GM12878 (cell line): Measurements from ENCODE around the gene DAPK2.

Experiments
- EP300 ChIP-seq, 2 experiments: fragments of 150-350 bp in 1 of 2; IDR thresholded peaks; 2 replicates each; pipeline ENCODE4 v1.6.1; 2011 to 2012; ENCODE audit warnings: low read depth in 2 of 2, low read length in 2 of 2, borderline replicate concordance in 1 of 2, improper control_type of control experiment in 1 of 2, inconsistent platforms in 1 of 2; ENCODE audit not compliant: control insufficient read depth in 1 of 2
- JUNB ChIP-seq: IDR thresholded peaks from 2 replicates; pipeline ENCODE4 v1.6.1; 2016; ENCODE audit warnings: antibody characterized with exemption, mild to moderate bottlenecking
- KAT2A ChIP-seq: conservative IDR thresholded peaks from 2 replicates; pipeline ENCODE4 v1.6.1; 2011; ENCODE audit warnings: low read depth, low read length; ENCODE audit not compliant: control insufficient read depth
- POLR2A ChIP-seq: IDR thresholded peaks from 2 replicates; pipeline ENCODE4 v1.6.1; 2011; ENCODE audit warnings: low read depth, mild to moderate bottlenecking, low read length
- SIN3A ChIP-seq: IDR thresholded peaks from 2 replicates; pipeline ENCODE4 v1.6.1; 2012; ENCODE audit warnings: low read depth, low read length, improper control_type of control experiment
- ZNF217 ChIP-seq: fragments of 450-650 bp; IDR thresholded peaks from 2 replicates; pipeline ENCODE4 v1.6.1; 2017; ENCODE audit warnings: antibody characterized with exemption, mild to moderate bottlenecking
- ZNF24 ChIP-seq: fragments of 450-650 bp; IDR thresholded peaks from 2 replicates; pipeline ENCODE4 v1.6.1; 2017; ENCODE audit warnings: antibody characterized with exemption, mild to moderate bottlenecking
- ZNF384 ChIP-seq: IDR thresholded peaks from 2 replicates; pipeline ENCODE4 v1.6.1; 2012; ENCODE audit warnings: low read depth, mild to moderate bottlenecking, low read length, improper control_type of control experiment, borderline replicate concordance
- TF ChIP-seq, protein P1 (sequence below): fragments of 450-650 bp; IDR thresholded peaks from 2 replicates; pipeline ENCODE4 v1.6.1; 2017; ENCODE audit warnings: low read depth, mild to moderate bottlenecking, moderate library complexity
- TF ChIP-seq, protein P2 (sequence below): IDR thresholded peaks from 2 replicates; pipeline ENCODE4 v1.6.1; 2012; ENCODE audit warnings: low read depth, low read length, improper control_type of control experiment
- TF ChIP-seq, protein P3 (sequence below): fragments of 450-650 bp; IDR thresholded peaks from 2 replicates; pipeline ENCODE4 v1.6.1; 2016; ENCODE audit warnings: mild to moderate bottlenecking
- TF ChIP-seq, protein P4 (sequence below), 3 experiments: IDR thresholded peaks in 2 of 3; conservative IDR thresholded peaks in 1 of 3; 2 replicates each; pipeline ENCODE4 v1.5.1; 2011; ENCODE audit warnings: low read depth in 3 of 3, low read length in 3 of 3, mild to moderate bottlenecking in 3 of 3, control low read depth in 2 of 3, moderate library complexity in 2 of 3, inconsistent platforms in 1 of 3, mixed read lengths in 1 of 3; ENCODE audit not compliant: control insufficient read depth in 2 of 3, insufficient read depth in 1 of 3; ENCODE audit errors: extremely low read depth in 1 of 3
- TF ChIP-seq, protein P5 (sequence below): IDR thresholded peaks from 2 replicates; pipeline ENCODE4 v1.6.1; 2012; ENCODE audit warnings: low read depth, low read length, improper control_type of control experiment
- TF ChIP-seq, protein P6 (sequence below): IDR thresholded peaks from 2 replicates; pipeline ENCODE4 v1.6.1; 2012; ENCODE audit warnings: mild to moderate bottlenecking, low read depth, low read length

DNA sequence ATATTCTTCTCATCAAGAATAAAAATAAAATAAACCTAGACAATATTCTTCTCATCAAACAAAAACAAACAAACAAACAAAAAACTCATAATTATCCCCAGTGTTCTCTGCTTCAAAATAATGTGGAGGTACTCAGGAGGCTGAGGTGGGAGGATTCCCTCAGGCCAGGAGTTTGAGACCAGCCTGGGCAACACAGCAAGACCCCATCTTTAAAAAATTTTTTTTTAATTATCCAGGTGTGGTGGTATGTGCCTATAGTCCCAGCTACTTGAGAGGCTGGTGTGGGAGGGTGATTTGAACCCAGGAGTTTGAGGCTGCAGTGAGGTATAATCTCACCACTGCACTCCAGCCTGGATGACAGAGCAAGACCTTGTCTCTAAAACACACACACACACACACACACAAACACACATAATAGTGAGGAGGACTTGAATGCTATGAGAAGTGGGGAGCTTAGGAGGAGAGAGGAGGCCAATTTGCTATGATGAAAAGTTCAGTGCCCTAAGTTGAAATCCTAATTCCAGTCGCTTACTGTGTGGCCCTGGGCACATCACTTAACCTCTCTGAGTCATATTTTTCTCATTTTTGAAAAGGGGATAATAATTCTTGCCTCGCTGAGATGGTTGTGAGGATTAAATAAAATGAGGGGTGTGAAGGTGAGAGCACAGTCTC, 176.8 kb downstream of the DAPK2 start:
- TF ChIP-seq, protein P1, sequence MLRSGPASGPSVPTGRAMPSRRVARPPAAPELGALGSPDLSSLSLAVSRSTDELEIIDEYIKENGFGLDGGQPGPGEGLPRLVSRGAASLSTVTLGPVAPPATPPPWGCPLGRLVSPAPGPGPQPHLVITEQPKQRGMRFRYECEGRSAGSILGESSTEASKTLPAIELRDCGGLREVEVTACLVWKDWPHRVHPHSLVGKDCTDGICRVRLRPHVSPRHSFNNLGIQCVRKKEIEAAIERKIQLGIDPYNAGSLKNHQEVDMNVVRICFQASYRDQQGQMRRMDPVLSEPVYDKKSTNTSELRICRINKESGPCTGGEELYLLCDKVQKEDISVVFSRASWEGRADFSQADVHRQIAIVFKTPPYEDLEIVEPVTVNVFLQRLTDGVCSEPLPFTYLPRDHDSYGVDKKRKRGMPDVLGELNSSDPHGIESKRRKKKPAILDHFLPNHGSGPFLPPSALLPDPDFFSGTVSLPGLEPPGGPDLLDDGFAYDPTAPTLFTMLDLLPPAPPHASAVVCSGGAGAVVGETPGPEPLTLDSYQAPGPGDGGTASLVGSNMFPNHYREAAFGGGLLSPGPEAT = no peak
- TF ChIP-seq, protein P2, sequence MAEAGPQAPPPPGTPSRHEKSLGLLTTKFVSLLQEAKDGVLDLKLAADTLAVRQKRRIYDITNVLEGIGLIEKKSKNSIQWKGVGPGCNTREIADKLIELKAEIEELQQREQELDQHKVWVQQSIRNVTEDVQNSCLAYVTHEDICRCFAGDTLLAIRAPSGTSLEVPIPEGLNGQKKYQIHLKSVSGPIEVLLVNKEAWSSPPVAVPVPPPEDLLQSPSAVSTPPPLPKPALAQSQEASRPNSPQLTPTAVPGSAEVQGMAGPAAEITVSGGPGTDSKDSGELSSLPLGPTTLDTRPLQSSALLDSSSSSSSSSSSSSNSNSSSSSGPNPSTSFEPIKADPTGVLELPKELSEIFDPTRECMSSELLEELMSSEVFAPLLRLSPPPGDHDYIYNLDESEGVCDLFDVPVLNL = no peak
- no peak for TF ChIP-seq ZNF384
- no peak for TF ChIP-seq SIN3A
- TF ChIP-seq, protein P3, sequence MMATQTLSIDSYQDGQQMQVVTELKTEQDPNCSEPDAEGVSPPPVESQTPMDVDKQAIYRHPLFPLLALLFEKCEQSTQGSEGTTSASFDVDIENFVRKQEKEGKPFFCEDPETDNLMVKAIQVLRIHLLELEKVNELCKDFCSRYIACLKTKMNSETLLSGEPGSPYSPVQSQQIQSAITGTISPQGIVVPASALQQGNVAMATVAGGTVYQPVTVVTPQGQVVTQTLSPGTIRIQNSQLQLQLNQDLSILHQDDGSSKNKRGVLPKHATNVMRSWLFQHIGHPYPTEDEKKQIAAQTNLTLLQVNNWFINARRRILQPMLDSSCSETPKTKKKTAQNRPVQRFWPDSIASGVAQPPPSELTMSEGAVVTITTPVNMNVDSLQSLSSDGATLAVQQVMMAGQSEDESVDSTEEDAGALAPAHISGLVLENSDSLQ = no peak
- no peak for TF ChIP-seq POLR2A
- TF ChIP-seq, protein P4, sequence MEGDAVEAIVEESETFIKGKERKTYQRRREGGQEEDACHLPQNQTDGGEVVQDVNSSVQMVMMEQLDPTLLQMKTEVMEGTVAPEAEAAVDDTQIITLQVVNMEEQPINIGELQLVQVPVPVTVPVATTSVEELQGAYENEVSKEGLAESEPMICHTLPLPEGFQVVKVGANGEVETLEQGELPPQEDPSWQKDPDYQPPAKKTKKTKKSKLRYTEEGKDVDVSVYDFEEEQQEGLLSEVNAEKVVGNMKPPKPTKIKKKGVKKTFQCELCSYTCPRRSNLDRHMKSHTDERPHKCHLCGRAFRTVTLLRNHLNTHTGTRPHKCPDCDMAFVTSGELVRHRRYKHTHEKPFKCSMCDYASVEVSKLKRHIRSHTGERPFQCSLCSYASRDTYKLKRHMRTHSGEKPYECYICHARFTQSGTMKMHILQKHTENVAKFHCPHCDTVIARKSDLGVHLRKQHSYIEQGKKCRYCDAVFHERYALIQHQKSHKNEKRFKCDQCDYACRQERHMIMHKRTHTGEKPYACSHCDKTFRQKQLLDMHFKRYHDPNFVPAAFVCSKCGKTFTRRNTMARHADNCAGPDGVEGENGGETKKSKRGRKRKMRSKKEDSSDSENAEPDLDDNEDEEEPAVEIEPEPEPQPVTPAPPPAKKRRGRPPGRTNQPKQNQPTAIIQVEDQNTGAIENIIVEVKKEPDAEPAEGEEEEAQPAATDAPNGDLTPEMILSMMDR (IDR thresholded peaks at IDR 0.05 in 2 of 3, conservative IDR thresholded peaks at IDR 0.05 in 1 of 3; ENCODE audit: control insufficient read depth in 2 of 3, extremely low read depth in 1 of 3, insufficient read depth in 1 of 3, low read depth in 3 of 3, low read length in 3 of 3) = no peak
- TF ChIP-seq, protein P5, sequence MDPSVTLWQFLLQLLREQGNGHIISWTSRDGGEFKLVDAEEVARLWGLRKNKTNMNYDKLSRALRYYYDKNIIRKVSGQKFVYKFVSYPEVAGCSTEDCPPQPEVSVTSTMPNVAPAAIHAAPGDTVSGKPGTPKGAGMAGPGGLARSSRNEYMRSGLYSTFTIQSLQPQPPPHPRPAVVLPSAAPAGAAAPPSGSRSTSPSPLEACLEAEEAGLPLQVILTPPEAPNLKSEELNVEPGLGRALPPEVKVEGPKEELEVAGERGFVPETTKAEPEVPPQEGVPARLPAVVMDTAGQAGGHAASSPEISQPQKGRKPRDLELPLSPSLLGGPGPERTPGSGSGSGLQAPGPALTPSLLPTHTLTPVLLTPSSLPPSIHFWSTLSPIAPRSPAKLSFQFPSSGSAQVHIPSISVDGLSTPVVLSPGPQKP = no peak
- TF ChIP-seq KAT2A = no peak
- 0 out of 2 replicates have a peak, but pooled peaks have one; percentile 64 for TF ChIP-seq ZNF217
- TF ChIP-seq EP300 (IDR thresholded peaks at IDR 0.05; ENCODE audit: borderline replicate concordance in 1 of 2, control insufficient read depth in 1 of 2, low read depth in 2 of 2, low read length in 2 of 2) = no peak
- TF ChIP-seq JUNB = no peak
- TF ChIP-seq ZNF24 = no peak
- TF ChIP-seq, protein P6, sequence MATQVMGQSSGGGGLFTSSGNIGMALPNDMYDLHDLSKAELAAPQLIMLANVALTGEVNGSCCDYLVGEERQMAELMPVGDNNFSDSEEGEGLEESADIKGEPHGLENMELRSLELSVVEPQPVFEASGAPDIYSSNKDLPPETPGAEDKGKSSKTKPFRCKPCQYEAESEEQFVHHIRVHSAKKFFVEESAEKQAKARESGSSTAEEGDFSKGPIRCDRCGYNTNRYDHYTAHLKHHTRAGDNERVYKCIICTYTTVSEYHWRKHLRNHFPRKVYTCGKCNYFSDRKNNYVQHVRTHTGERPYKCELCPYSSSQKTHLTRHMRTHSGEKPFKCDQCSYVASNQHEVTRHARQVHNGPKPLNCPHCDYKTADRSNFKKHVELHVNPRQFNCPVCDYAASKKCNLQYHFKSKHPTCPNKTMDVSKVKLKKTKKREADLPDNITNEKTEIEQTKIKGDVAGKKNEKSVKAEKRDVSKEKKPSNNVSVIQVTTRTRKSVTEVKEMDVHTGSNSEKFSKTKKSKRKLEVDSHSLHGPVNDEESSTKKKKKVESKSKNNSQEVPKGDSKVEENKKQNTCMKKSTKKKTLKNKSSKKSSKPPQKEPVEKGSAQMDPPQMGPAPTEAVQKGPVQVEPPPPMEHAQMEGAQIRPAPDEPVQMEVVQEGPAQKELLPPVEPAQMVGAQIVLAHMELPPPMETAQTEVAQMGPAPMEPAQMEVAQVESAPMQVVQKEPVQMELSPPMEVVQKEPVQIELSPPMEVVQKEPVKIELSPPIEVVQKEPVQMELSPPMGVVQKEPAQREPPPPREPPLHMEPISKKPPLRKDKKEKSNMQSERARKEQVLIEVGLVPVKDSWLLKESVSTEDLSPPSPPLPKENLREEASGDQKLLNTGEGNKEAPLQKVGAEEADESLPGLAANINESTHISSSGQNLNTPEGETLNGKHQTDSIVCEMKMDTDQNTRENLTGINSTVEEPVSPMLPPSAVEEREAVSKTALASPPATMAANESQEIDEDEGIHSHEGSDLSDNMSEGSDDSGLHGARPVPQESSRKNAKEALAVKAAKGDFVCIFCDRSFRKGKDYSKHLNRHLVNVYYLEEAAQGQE = no peak
